ENCODE data around the gene CACNA1D.

DNA sequence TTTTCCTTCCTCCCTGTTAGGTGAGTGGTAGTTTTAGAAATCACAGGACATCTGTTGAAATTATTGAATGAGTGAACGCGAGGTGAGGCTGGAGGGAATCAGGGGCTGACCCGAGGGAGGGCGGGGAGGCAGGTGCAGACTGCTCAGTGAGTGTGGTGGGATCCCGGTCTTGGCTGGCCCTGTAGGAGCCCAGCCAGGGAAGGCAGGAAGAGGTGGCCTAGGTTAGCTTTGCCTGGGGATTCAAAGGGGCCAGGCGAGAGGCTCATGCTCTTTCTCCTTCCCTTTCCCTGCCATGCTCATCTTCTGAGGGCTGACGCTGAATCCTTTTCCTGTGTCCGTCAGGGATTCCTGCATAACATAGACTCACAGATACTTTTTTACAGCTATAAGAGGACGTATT lies 15.1 kb downstream of the CACNA1D start:
- TF ChIP-seq, protein P1, sequence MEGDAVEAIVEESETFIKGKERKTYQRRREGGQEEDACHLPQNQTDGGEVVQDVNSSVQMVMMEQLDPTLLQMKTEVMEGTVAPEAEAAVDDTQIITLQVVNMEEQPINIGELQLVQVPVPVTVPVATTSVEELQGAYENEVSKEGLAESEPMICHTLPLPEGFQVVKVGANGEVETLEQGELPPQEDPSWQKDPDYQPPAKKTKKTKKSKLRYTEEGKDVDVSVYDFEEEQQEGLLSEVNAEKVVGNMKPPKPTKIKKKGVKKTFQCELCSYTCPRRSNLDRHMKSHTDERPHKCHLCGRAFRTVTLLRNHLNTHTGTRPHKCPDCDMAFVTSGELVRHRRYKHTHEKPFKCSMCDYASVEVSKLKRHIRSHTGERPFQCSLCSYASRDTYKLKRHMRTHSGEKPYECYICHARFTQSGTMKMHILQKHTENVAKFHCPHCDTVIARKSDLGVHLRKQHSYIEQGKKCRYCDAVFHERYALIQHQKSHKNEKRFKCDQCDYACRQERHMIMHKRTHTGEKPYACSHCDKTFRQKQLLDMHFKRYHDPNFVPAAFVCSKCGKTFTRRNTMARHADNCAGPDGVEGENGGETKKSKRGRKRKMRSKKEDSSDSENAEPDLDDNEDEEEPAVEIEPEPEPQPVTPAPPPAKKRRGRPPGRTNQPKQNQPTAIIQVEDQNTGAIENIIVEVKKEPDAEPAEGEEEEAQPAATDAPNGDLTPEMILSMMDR (IDR thresholded peaks at IDR 0.05) = no peak
- no peak for TF ChIP-seq ZFX (IDR thresholded peaks at IDR 0.05; ENCODE audit: borderline replicate concordance)
